ENCODE results near the gene KISS1R.

DNA sequence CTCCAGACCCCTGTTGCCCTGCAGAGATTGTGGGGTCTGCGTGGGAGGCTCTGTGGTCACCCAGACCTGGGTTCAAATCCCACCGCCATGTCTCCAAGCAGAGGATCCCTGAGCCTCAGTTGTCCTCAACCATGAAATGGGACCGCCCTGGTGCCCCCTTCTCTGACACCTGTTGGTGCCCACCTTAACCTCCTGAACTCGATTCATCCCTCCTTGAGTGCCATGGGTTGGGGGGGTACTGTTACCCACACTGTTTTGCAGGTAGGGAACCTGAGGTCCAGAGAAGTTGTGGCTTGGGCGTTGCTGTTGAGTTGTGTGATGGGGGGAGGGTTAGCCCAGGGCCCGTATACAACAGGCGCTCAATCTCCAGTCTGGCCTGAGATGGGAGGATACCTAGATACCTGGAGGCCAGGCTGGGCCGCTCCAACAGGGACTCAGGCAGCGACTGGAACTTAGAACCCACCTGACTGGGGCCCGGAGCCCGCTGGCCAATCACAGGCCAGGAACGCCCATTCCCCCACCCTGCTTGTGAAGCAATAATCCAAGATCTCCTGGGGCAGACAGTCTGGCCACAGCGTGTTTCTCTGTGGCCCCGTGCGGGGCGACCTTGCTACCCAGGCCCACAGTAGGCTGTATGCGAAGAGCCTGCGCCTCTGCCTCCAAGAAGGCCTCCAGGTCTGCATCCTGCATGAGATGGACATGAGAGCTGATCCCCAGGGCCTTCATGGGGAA is 11.5 kb downstream of the KISS1R start:
- no peak for TF ChIP-seq RARB (CRISPR knock-in tag; IDR thresholded peaks at IDR 0.05)
- TF ChIP-seq, protein P1, sequence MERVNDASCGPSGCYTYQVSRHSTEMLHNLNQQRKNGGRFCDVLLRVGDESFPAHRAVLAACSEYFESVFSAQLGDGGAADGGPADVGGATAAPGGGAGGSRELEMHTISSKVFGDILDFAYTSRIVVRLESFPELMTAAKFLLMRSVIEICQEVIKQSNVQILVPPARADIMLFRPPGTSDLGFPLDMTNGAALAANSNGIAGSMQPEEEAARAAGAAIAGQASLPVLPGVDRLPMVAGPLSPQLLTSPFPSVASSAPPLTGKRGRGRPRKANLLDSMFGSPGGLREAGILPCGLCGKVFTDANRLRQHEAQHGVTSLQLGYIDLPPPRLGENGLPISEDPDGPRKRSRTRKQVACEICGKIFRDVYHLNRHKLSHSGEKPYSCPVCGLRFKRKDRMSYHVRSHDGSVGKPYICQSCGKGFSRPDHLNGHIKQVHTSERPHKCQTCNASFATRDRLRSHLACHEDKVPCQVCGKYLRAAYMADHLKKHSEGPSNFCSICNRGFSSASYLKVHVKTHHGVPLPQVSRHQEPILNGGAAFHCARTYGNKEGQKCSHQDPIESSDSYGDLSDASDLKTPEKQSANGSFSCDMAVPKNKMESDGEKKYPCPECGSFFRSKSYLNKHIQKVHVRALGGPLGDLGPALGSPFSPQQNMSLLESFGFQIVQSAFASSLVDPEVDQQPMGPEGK (CRISPR knock-in tag; IDR thresholded peaks at IDR 0.05; ENCODE audit: borderline replicate concordance): no peak
- TF ChIP-seq ZFP3 (CRISPR knock-in tag; IDR thresholded peaks at IDR 0.05): no peak
- TF ChIP-seq BACH2 (CRISPR knock-in tag; IDR thresholded peaks at IDR 0.05; ENCODE audit: borderline replicate concordance): no peak
- TF ChIP-seq TOX (CRISPR knock-in tag; IDR thresholded peaks at IDR 0.05; ENCODE audit: borderline replicate concordance): no peak
- TF ChIP-seq, protein P2, sequence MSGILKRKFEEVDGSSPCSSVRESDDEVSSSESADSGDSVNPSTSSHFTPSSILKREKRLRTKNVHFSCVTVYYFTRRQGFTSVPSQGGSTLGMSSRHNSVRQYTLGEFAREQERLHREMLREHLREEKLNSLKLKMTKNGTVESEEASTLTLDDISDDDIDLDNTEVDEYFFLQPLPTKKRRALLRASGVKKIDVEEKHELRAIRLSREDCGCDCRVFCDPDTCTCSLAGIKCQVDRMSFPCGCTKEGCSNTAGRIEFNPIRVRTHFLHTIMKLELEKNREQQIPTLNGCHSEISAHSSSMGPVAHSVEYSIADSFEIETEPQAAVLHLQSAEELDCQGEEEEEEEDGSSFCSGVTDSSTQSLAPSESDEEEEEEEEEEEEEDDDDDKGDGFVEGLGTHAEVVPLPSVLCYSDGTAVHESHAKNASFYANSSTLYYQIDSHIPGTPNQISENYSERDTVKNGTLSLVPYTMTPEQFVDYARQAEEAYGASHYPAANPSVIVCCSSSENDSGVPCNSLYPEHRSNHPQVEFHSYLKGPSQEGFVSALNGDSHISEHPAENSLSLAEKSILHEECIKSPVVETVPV (CRISPR knock-in tag; IDR thresholded peaks at IDR 0.05): no peak
- no peak for TF ChIP-seq OSR1 (CRISPR knock-in tag; IDR thresholded peaks at IDR 0.05)
- TF ChIP-seq, protein P3, sequence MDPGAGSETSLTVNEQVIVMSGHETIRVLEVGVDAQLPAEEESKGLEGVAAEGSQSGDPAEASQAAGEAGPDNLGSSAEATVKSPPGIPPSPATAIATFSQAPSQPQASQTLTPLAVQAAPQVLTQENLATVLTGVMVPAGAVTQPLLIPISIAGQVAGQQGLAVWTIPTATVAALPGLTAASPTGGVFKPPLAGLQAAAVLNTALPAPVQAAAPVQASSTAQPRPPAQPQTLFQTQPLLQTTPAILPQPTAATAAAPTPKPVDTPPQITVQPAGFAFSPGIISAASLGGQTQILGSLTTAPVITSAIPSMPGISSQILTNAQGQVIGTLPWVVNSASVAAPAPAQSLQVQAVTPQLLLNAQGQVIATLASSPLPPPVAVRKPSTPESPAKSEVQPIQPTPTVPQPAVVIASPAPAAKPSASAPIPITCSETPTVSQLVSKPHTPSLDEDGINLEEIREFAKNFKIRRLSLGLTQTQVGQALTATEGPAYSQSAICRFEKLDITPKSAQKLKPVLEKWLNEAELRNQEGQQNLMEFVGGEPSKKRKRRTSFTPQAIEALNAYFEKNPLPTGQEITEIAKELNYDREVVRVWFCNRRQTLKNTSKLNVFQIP (CRISPR knock-in tag; IDR thresholded peaks at IDR 0.05; ENCODE audit: borderline replicate concordance, low read depth): no peak
- no peak for TF ChIP-seq ARNTL (CRISPR knock-in tag; IDR thresholded peaks at IDR 0.05; ENCODE audit: borderline replicate concordance, low read depth)
- TF ChIP-seq ESRRG (CRISPR knock-in tag; IDR thresholded peaks at IDR 0.05): no peak
- TF ChIP-seq, protein P4, sequence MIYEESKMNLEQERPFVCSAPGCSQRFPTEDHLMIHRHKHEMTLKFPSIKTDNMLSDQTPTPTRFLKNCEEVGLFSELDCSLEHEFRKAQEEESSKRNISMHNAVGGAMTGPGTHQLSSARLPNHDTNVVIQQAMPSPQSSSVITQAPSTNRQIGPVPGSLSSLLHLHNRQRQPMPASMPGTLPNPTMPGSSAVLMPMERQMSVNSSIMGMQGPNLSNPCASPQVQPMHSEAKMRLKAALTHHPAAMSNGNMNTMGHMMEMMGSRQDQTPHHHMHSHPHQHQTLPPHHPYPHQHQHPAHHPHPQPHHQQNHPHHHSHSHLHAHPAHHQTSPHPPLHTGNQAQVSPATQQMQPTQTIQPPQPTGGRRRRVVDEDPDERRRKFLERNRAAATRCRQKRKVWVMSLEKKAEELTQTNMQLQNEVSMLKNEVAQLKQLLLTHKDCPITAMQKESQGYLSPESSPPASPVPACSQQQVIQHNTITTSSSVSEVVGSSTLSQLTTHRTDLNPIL (CRISPR knock-in tag; IDR thresholded peaks at IDR 0.05; ENCODE audit: low read depth): no peak
- no peak for TF ChIP-seq GLIS3 (CRISPR knock-in tag; IDR thresholded peaks at IDR 0.05)
- no peak for TF ChIP-seq TCF4 (CRISPR knock-in tag; IDR thresholded peaks at IDR 0.05; ENCODE audit: borderline replicate concordance)
- TF ChIP-seq PPARA (CRISPR knock-in tag; IDR thresholded peaks at IDR 0.05; ENCODE audit: borderline replicate concordance): no peak

Data from SK-N-SH treated with all-trans-retinoic acid at 6 μM for 48 hours (cell line).